HEK293T (cell line): ENCODE results near the gene FBXO11.

Experiments
- BHLHE40 ChIP-seq: fragments of 450-650 bp; IDR thresholded peaks from 2 replicates; pipeline ENCODE4 v1.6.1; 2016; ENCODE audit warnings: mild to moderate bottlenecking, moderate library complexity, borderline replicate concordance
- CTBP1 ChIP-seq: fragments of 450-650 bp; IDR thresholded peaks from 2 replicates; pipeline ENCODE4 v1.6.1; 2016; ENCODE audit warnings: borderline replicate concordance
- ELF4 ChIP-seq: fragments of 450-650 bp; IDR thresholded peaks from 2 replicates; pipeline ENCODE4 v1.6.1; 2017; ENCODE audit warnings: antibody characterized with exemption
- FOXA1 ChIP-seq: fragments of 450-650 bp; IDR thresholded peaks from 2 replicates; pipeline ENCODE4 v1.6.1; 2016; ENCODE audit warnings: mild to moderate bottlenecking
- FOXK2 ChIP-seq: fragments of 450-650 bp; IDR thresholded peaks from 2 replicates; pipeline ENCODE4 v1.6.1; 2016; ENCODE audit warnings: mild to moderate bottlenecking
- FOXM1 ChIP-seq: fragments of 450-650 bp; IDR thresholded peaks from 2 replicates; pipeline ENCODE4 v1.6.1; 2017; ENCODE audit warnings: mild to moderate bottlenecking, borderline replicate concordance
- HDGF ChIP-seq: fragments of 450-650 bp; IDR thresholded peaks from 2 replicates; pipeline ENCODE4 v1.6.1; 2017; ENCODE audit warnings: antibody characterized with exemption, borderline replicate concordance
- L3MBTL2 ChIP-seq: fragments of 450-650 bp; conservative IDR thresholded peaks from 2 replicates; pipeline ENCODE4 v1.6.1; 2016; ENCODE audit warnings: mild to moderate bottlenecking
- LEF1 ChIP-seq: fragments of 450-650 bp; IDR thresholded peaks from 2 replicates; pipeline ENCODE4 v1.6.1; 2017; ENCODE audit warnings: mild to moderate bottlenecking, borderline replicate concordance
- NFRKB ChIP-seq: fragments of 450-650 bp; IDR thresholded peaks from 2 replicates; pipeline ENCODE4 v1.6.1; 2016; ENCODE audit warnings: mild to moderate bottlenecking, moderate library complexity
- PKNOX1 ChIP-seq: fragments of 450-650 bp; IDR thresholded peaks from 2 replicates; pipeline ENCODE4 v1.6.1; 2016
- SP1 ChIP-seq: fragments of 450-650 bp; IDR thresholded peaks from 2 replicates; pipeline ENCODE4 v1.6.1; 2017
- SUZ12 ChIP-seq: fragments of 450-650 bp; IDR thresholded peaks from 2 replicates; pipeline ENCODE4 v1.6.1; 2016; ENCODE audit warnings: mild to moderate bottlenecking

GRCh38 chr2:47777277-47777937 lies 128.9 kb downstream of the FBXO11 start:
- TF ChIP-seq FOXK2, result no peak
- no peak for TF ChIP-seq SUZ12
- no peak for TF ChIP-seq FOXM1
- no peak for TF ChIP-seq SP1
- no peak for TF ChIP-seq NFRKB
- TF ChIP-seq FOXA1, result no peak
- TF ChIP-seq HDGF, result no peak
- TF ChIP-seq BHLHE40, result no peak
- TF ChIP-seq ELF4, result no peak
- no peak for TF ChIP-seq PKNOX1
- TF ChIP-seq LEF1, result no peak
- TF ChIP-seq CTBP1, result no peak
- TF ChIP-seq L3MBTL2, result no peak
